DMS153 treated with DMSO at 0.1 percent for 48 hours (cell line): ENCODE results near the gene PRR35.

ENCODE experiments used
- DNase-seq: peaks from one replicate; lab custom pipeline; 2025; ENCODE audit not compliant: unreplicated experiment; lab: John Stamatoyannopoulos, UW

PRR35 gene

DNA sequence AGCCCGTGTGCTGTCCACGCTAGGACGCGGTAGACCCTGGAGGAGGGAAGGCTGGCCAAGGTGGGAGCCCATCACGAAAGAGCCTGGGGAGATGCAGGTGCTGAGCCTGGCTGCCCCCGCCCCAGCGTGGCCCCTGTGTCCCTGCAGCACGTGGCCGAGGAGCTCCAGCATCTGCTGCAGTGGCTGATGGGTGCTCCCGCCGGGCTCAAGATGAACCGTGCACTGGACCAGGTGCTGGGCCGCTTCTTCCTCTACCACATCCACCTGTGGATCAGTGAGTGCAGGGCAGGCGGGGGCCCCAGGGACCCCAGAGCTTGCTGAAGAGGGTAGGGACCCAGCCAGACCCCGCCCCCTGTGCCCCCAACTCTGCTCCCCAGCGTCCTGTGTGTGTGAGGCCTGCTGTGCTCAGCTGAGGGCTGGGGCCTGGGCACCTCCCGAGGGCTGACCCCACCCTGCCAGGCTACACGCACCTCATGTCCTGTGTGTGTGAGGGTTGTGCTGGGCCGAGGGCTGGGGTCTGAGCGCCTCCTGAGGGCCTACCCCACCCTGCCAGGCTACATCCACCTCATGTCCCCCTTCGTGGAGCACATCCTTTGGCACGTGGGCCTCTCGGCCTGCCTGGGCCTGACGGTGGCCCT, 18.2 kb downstream of the PRR35 start:
- no peak for DNase-seq

DNA sequence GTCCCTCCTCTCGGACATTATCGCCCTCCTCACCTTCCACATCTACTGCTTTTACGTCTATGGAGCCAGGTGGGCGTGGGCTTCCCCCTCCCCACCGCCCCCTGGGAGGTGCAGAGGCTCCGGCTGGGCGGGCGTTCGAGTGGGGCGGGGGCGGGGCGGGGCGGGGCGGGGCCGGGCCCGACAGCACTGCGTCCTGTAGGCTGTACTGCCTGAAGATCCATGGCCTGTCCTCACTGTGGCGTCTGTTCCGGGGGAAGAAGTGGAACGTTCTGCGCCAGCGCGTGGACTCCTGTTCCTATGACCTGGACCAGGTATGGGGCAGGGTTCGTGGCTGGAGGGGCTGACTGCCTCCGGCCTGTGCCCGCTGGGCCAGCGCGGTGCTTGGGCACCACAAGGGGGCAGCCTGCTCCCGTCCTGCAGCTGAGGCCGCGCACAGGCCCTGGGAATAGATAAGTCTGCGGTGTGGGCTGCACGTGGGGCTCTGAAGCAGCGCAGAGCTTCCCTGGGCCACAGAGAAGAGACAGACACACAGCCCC, 18.7 kb downstream of the PRR35 start:
- DNase-seq: no peak

DNA sequence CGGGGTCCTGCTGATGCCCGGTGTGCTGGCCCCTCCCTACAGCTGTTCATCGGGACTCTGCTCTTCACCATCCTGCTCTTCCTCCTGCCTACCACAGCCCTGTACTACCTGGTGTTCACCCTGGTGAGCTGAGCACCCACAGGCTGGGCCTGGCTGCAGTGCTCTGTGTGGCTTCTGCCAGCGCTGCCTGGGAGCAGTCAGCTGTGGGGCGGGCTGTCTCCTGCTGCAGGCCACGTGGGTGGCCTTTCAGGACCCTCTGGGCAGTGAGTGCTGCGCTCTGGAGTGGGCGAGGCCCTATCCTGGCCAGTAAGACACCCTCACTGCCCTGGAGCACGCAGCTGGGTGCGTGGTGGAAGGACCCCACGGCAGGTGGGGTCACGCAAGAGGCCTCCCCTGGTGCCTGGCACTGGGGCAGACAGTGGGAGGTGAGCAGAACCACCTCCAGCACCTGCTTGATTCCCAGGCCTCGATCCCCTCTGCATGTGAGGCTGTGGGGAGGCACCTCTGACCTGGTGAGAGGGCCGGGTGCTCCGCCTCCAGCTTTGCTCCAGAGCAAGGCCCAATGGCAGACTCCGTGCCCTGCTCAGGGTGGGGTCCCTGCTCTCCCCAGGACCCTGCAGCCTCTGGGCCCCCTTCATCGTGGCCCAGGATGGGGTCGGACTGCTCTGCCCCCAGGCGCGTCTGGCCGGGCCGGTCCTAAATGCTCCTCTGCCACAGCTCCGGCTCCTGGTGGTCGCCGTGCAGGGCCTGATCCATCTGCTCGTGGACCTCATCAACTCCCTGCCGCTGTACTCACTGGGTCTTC, 20.1 kb downstream of the PRR35 start:
- no peak for DNase-seq

DNA sequence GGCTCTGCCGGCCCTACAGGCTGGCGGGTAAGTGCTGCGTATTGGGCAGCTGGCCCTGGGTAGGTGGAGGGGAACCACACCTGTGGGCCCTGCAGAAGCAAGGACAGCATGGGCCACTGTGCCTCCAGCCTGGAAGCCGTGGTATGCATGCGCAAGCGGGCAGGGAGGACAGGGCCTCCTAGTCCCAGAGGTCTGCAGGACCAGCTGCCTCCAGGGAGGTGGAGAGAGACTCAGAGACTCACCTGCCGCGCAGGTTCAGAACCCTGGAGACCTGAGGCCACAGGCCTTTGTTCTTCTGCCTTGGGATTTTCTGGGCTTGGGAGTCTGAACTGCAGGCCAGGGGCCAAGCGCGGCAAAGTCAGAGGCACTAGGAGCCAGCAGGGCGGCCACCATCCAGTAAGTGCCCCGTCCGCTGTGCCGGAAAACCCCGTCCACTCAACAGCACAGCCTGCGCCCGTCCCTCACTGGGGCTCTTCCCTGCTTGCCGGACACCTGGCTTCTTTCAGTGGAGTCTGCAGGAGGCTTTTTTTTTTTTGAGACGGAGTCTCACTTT, 20.8 kb downstream of the PRR35 start:
- DNase-seq: no peak

DNA sequence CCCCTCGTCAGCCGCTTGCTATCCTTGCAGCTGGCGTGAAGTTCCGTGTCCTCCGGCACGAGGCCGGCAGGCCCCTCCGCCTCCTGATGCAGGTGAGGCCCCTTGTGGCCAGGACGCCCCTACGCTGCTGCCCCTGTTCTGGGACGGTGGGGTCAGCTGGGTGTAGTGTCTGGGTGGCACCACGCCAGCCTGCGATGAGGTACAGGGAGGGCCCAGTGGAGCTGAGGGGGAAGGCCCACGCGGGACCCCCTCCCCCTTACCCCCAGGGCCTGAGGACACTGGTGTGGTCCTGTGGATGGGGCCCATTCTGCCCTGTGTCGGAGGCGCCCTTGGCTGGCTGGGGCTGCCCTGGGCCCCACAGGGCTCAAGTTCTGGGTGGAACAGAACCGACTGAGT, 22.0 kb downstream of the PRR35 start:
- DNase-seq: no peak

DNA sequence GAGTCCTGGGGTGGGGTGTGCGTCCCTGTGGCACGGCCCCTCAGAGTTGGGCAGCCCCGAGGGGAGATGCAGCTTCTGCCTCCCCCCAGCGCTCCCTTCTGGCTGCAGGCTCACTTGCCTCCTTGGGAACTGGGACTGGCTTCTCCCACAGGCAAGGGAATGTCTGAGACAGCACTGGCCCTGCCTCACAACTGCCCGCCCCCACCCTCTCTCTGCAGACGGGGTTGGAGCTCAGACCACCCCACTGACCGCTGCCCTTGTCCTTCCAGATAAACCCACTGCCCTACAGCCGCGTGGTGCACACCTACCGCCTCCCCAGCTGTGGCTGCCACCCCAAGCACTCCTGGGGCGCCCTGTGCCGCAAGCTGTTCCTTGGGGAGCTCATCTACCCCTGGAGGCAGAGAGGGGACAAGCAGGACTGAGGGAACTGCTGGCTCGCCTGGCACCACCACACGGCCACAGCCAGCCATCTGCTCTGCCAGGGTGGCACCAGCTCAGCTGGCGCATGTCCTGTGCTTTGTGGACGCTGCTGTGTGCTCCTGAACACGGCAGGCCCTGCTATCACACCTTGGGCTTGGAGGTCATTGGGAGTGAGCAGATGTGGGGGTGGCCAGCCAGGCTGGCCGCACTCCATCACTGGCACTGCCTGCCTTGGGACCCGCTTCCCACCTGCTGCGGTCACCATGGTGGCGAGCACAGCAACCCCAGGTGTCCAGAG, 22.6 kb downstream of the PRR35 start:
- no peak for DNase-seq

DNA sequence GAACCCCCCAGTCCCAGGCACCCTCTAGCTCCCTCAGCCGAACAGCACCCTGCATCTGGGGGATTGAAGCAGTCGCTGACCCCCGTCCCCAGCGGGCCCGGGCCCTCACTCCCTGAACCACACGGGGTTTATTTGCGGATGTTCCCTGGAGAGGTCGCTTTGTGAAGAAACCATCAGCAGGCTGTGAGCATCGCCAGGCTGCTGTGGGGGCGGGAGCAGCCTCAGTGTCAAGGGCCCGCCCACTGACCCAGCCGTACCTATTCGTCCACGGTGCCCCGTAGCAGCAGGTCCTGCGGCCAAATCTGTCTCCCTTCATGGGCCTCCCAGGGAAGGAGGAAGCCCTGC, 23.2 kb downstream of the PRR35 start:
- DNase-seq: peak; percentile 39

DNA sequence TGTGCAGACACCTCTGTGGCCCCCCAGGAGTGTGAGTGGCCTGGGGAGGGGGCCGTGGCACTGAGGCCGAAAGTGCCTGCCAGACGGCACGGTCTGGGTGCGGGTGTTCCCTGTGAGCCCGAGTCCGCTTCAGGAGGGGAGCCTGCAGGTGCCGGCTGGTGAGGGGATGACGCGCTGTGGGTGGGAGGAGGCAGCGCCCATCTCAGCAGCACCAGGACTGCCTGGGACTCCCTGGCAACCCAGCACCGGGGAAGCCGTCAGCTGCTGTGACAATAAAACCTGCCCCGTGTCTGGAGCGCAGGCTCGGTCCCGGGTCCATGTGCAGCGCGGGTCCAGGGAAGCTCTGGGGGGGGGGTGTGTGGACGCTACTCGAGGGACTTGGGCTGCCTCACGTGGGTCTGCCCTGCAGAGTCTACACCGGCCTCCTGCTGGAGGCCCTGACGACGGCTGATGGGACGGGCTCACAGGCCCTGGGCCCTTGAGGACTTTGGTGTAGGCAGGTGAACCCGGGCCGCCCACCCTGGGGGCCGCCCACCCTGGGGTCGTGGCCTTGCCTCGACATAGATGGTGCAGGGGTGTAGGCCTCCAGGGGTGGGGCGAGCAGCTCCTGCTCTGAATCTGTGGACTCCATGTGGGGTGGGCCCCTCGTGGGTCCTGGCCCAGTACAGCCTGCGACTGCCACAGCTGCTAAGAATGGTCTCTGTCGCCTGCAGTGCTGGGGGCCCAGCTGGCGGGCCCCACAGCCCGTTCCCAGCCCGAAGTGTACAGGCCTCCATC, 23.8 kb downstream of the PRR35 start:
- DNase-seq: peak; percentile 39

DNA sequence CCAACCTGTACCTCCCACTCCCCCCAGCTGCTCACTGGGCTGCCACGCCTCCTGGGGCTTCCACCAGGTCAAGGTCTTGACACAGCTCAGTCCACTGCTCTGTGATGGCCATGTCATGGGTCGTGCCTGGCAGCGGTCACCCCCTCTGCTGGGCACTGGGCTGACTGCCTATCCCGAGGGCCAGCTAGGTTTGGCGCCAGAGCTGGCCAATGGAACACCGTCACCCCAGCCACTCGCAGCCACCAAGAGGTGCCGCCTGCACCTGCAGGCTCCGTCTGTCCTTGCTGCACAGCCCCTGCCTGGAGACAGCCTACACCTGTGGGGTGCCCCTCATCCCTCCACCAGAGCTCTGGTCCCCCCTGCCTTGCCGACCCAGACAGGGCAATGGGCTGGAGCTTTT, 25.2 kb downstream of the PRR35 start:
- peak; percentile 5 for DNase-seq

DNA sequence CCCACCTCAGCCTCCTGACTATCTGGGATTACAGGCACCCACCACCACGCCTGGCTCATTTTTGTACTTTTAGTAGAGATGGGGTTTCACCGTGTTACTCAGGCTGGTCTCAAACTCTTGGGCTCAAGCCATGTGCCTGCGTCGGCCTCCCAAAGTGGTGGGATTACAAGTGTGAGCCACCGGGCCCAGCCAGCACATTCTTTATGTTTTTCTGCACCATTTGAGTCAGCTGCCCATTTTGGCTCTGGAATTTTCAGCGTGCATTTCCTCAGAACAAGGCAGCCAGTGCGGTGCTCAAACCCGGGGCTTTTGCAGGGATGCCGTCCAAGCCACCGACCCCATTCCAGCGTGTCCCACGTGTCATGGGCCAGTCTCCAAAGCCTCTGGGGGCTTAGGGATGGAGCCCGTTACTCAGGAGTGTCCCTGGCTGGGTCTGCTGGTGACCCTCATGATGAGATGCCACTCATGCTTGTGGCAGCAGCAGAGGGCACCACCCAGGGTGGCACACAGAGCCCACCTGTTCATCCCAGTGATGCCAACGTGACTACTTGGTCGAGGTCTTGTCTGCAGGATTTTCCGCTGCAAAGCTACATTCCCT, 26.0 kb downstream of the PRR35 start:
- DNase-seq: no peak

DNA sequence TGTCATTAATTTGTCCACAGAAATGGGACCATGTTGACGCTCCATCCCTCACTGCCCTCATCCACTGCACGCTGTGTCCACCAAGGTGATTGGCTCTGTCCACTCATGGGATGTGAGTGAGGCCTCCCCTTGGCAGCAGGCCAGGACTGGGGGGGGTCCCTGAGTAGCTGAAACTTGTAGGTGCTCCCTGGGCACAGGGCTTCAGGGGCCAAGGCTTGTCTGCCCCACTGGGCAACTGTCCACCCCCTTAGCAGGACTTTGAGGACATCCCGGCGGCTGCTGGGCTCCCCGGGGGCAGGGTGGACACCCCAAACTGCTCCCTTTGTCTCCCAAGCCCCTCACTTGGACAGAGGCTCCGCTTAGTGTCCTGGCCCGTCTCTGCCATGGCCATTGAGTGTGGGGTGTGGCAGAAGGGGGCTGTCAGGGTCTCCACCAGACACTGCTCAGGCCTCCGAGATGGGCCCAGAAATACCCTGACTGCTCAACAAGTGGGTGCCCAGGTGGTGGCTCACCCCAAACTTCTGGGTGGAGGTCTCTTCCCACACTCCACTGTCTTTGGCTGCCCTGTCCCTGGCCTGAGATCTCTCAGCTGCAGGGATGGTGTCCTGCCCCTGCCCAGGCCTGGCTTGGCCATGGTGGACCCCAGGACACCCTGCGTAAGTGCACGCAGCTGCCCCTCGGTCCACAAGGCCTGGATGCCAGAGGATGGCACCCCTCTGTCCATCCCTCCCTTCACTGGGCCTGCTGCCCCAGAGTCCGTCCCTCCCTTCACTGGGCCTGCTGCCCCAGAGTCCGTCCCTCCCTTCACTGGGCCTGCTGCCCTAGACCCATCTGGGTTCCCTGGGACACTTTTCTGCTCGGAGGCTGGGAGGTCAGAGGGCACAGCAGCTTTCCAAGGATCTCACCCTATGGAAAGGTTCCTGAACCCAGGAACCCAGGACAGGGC, 26.7 kb downstream of the PRR35 start:
- DNase-seq: no peak

DNA sequence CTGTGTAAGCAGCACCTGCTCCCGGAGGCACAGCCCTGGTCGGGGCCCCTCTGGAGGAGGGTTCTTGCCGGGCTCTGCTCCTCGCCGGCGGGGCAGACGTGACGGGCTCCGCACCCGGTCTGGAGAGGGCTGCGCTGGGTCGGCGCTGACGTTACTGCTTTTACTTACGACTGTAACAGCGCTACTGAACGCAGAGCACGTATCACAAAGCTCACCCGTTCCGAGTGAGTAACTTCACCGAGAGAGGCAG, 28.4 kb downstream of the PRR35 start:
- DNase-seq: no peak

DNA sequence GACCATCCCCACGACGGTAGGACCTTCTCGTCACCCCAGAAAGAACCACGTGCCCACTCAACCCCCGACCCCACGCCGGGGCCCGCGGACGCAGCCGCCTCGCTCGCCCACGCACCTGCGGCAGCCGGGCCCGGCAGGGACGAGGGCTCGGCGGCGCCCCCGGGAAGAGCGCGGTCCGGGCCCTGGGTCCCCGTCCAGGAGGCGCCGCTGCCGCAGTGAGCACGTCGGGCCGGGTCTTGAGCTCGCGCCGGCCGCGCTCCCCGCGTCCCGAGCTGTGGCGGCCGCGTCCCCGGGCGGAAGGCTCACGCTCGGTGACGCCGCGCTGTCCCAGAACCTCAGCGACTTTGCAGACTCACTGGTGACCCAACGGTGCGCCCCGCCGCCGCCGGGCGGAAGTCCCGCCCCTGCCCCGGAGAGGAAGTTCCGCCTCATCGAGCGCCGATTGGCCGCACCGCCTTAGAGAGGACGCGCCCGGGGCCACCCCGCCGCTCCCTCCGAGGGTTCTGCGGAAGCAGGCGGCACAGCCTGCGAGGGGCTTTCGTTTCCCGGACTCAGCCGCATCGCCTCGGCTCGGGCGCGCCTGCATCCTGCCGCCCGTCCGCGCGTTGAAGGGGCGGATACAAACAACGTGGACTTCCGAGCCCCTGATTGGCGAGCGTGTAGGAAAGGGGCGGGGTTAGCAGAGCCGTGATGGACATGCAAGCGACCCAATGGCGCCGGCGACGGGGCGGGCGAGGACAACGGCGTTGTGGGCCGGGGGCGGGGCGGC, 28.9 kb downstream of the PRR35 start:
- peak; percentile 73 for DNase-seq

DNA sequence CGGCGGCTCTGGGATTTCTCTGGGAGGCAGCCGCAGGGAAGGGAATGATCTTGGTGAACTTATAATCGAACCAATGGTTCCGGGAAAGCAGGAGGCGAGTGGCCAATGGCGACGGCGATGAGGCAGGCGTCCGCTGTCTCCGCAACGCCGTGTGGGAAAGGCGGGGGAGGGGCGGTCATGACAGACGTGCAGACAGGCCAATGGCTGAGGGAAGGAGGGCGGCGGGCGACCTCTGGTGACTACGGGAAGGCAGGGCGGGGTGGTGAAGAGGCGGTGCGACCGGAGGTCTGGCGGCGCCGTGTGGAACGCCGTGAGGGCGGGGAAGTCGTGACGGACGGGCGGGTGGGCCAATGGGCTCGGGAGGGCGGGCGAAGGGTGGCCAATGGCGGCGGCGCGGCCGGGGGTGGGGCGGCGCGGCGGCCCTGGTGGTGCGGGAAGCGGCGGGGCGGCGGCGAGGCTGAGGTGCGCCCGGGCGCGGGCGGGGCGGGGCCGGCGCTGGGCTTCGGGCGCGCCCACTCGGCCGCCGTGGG, 29.5 kb downstream of the PRR35 start, which contains the start of gene RAB40C:
Gene RAB40C (plus strand): TSS at position 409 of the 530 bp plus-strand sequence. CDS start 226 bp downstream, outside the sequence.
- DNase-seq: peak; percentile 85

DNA sequence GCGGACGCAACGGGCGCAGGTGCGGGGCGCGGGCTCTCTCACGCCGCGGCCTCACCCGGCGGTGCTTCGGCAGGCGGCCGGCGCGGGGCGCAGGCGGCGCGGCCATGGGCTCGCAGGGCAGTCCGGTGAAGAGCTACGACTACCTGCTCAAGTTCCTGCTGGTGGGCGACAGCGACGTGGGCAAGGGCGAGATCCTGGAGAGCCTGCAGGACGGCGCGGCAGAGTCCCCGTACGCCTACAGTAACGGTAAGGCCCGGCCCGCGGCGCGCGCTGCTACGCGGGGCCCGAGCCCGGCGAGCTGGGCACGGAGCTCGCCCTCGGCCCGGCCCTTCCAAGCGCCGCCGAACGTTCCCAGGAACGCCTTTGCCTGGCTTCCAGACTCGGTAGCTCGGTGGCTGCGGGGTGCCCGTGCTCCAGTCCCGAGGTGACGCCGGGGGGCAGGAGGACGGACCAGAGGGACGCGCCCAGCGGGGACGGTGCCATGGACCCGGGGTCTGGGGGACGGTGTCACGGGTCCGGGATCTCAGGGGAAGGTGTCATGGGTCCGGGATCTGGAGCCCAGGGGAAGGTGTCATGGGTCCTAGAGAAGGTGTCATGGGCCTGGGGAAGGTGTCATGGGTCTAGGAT, 30.1 kb downstream of the PRR35 start:
- DNase-seq: no peak

DNA sequence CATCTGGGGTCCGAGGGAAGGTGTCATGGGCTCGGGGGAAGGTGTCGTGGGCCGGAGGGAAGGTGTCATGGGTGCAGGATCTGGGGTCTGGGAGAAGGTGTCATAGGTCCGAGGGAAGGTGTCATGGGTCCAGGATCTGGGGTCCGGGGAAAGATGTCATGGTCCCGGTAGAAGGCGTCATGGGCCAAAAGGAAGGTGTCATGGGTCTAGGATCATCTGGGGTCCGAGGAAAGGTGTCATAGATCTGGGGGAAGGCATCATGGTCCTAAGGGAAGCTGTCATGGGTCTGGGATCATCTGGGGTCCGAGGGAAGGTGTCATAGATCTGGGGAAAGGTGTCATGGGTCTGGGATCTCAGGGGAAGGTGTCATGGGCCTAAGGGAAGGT, 30.6 kb downstream of the PRR35 start:
- DNase-seq: no peak

DNA sequence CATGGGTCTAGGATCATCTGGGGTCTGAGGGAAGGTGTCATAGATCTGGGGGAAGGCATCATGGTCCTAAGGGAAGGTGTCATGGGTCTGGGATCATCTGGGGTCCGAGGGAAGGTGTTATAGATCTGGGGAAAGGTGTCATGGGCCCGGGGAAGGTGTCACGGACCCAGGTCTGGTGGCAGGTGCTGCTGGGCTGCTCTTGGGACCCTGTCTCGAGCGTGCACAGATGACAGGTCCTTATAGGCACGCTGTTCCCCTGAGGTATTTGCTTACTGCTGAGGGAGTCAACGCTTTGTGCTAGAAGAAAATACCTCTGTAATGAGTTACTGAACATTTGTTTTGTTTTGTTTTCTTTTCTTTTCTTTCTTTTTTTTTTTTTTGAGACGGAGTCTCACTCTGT, 31.0 kb downstream of the PRR35 start:
- DNase-seq: no peak

DNA sequence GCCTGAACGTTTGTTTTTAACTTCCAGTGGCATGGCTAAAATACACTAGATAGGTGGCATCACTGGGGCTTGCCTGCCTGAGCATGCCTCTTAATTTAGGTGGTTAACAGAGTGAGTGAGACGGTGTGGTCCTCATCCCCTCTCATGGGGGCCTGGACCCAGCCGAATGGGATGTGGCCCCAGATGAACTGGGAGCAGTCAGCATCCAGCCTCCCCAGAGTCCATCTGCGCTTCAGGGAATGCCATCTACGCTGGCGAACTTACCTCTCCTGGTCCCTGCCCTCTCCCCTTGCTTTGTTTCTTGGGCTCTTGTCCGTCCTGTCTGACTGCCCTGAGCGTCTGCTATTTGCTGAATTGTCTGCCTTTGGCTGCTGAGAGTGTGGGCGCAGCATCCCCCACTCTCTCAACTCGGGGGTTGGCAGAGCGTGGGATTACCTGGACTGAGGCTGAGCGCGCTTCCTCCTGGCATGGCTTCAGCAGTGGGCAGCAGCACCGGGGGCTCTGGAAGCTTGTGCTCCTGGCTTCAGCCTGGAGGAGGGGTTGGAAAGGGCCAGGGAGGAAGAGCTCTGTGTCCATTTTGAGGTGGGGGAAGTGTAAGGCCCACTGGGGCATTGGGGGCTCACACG, 31.8 kb downstream of the PRR35 start:
- DNase-seq: no peak
